ENCODE measurements around the gene AQP11.
"Not testable (repeated sequence)": the region's sequence is repeated elsewhere in the genome, so short reads cannot be mapped to it uniquely, and the experiment has no call there.

The AQP11 gene, protein sequence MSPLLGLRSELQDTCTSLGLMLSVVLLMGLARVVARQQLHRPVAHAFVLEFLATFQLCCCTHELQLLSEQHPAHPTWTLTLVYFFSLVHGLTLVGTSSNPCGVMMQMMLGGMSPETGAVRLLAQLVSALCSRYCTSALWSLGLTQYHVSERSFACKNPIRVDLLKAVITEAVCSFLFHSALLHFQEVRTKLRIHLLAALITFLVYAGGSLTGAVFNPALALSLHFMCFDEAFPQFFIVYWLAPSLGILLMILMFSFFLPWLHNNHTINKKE

DNA sequence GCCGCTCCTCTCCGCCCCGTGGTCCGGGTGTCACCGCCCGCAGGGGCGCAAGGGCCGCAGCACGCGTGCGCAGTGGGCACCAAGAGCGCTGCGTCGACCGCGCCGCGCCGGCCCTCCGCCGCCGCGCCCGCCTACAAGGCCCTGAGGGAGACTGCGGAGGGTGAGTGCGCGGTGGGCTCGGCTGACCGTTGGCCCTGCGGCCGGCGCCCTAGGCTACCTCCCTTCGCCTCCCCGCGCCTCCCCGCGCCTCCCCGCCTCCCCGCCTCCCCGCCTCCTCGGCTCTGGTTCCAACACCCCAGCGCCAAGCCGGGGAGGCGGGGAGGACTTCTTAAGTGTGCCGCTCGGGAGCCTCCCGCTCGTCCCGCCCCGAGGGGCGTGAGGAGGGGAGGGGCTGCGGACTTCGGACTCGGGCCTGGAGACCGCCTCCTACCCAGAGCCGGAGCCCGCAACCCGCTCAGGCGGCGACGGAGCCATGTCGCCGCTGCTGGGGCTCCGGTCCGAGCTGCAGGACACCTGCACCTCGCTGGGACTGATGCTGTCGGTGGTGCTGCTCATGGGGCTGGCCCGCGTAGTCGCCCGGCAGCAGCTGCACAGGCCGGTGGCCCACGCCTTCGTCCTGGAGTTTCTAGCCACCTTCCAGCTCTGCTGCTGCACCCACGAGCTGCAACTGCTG, at the start of gene AQP11:
AQP11 (plus strand) TSS at position 433 of the 673 bp plus-strand sequence; CDS start at position 473, 40 bp downstream.
- peak; percentile 93 for DNase-seq (ENCODE audit: low spot score)

DNA sequence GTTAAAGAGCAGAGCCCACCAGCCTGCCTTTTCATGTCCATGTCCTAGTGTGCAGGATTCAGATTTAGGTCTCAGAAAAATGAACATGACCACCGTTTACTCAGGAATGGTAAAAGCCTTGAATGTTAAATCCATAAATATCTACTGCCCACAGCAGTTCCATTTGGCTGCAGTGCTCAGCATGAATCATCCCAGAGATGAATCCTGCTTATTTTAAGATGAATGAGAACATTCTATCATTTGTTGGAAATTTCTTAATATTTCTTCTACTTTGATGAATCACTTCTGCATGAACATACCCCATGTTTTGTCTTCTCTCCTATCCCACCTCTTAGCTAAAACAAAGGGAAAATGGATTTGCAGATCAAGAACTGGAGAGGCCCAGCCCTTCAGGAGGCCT, 47.5 kb upstream of the AQP11 start:
- DNase-seq (ENCODE audit: low spot score), result no peak

DNA sequence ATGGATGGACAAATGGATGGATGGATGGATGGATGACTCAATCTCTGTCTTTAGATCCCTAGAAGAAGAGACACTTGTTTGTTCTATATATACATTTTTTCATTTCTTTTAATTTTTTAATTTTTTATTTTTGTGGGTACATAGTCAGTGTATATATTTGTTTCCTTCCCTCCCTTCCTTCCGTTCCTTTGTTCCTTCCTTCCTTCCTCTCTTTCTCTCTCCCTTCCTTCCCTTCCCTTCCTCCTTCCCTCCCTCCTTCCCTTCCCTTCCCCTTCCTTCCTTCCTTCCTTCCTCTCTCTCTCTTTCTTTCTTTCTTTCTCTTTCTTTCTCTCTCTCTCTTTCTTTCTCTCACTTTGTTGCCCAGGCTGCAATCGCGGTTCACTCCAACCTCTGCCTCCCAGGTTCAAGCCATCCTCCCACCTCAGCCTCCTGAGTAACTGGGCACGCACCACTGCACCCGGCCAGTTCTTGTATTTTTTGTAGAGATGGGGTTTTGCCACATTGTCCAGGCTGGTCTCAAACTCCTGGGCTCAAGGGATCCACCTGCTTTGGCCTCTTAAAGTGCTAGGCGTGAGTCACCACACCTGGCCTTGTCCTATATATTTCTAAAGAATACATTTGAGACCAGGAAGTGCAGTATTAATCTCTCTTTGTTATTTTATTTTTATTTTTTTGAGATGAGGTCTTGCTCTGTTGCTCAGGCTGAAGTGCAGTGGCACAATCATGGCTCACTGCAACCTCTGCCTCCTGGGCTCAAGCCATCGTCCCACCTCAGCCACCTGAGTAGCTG, 42.5 kb upstream of the AQP11 start:
- no peak for DNase-seq (ENCODE audit: low spot score)

DNA sequence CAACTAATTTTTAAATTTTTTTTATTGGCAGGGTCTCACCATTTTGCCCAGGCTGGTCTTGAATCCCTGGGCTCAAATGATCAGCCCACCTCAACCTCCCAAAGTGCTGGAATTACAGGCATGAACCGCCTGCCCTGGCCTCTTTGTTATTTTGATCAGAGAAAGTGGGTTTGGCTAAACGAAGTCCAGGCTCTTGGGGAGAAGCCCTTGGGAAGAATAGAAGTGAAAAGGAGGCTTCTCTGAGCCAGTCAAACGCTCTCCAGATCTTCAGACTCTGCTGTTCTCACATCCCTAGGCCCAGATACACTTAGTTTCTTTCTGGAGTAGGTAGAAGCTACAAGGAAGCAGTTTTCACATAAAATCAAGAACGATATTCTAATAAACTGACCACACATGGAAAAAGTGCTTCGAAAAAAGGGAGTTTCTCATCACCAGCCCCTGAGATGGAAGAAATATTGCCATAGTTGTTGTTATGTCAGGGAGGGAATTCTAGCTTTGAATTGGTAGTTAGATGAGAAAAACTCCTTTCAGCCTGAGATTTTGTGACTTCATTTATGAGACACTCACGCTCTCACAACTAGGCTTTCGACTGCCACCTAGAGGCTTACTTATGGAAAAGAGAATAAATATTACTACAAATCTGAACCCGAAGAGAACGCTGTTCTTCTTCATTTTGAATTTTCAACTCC, 41.7 kb upstream of the AQP11 start:
- peak; percentile 61 for DNase-seq (ENCODE audit: low spot score)

DNA sequence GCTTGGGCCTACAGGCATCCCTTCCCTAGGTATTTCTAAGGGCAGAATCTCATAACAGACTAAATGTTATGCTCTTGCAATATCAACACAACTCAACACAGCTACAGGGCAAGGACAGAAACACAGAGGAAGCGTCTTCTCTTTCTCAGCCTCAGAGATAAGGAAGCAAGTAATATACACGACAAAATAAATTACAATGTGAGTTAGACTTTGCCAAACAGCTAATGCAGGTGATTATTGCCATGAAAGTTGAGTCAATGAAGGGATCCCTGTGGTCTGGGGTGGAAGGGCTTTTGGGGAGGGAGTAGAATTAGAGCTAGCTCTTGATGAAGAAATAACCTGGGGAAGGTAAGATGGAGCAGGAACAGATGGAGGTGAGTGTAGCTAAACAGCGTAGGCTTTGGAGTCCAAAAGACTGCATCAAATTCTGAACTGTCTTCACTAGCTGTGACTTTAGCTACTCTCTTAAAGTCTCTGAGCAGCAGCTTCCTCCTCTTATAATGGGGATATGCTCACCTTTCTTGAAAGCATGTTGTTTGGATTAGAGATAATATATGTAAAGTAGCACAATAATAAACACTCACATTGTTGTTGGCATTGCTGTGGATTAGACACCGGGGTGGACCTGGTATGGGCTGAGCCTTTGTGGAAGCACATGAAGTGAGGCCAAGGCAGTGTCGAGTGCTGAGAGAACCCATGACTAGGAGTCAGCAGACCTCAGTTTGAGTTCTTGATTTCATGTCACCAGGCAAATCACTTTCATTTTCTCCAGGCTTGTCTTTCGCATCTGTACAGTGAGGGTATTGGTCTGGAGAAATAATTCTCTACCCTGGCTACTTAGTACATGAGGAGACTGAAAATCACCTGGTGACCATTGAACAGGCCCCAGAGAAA, 41.0 kb upstream of the AQP11 start:
- no peak for DNase-seq (ENCODE audit: low spot score)

DNA sequence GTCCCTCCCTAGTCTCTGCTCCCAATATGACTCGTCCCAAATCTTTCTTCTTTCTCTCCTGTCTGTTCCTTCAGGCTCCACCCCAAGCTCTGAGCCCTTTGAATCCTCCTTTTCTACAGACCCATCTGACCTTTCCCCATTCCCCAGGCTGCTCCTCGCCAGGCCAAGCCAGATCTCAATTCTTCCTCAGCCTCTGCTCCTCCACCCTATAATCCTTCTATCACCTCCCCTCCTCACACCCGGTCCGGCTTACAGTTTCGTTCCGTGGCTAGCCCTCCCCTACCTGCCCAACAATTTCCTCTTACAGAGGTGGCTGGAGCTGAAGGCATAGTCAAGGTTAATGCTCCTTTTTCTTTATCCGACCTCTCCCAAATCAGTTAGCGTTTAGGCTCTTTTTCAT, 38.3 kb upstream of the AQP11 start:
- DNase-seq (ENCODE audit: low spot score), result not testable (repeated sequence)

DNA sequence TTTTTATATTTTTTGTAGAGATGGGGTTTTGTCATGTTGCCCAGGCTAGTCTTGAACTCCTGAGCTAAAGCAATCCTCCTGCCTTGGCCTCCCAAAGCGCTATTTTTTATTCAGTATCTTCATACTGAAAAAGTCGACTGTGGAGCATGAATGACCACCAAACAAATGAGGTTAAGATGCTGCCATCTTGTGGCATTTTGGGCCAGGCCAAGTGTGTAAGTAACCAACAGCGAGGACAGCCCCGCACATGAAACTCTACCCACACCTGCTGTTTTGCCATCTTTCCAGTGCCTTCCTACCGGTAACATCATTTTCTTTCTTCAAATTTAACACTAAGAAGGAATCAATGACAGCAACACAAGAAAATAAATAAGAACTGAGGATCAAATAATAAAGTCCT, 32.2 kb upstream of the AQP11 start:
- DNase-seq (ENCODE audit: low spot score), result peak; percentile 64

DNA sequence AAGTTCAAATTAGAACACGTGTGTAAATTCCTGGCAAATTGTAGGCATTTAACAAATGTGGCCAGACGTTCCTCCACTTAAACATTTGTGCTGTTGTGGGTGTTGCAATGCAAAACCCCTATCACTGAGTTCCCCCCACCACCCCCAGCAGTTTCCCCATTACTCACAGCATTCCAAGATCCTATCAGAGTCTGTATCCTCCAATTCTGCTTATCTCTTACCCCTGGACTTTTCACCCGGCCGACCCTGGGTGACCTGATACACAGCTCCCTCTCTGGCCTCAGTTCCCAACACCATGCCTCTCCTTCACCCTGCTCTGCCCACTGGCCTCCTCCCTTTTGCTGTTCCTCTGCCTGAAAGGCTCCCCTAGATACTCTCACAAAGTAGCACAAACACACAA, 31.4 kb upstream of the AQP11 start:
- DNase-seq (ENCODE audit: low spot score), result no peak

DNA sequence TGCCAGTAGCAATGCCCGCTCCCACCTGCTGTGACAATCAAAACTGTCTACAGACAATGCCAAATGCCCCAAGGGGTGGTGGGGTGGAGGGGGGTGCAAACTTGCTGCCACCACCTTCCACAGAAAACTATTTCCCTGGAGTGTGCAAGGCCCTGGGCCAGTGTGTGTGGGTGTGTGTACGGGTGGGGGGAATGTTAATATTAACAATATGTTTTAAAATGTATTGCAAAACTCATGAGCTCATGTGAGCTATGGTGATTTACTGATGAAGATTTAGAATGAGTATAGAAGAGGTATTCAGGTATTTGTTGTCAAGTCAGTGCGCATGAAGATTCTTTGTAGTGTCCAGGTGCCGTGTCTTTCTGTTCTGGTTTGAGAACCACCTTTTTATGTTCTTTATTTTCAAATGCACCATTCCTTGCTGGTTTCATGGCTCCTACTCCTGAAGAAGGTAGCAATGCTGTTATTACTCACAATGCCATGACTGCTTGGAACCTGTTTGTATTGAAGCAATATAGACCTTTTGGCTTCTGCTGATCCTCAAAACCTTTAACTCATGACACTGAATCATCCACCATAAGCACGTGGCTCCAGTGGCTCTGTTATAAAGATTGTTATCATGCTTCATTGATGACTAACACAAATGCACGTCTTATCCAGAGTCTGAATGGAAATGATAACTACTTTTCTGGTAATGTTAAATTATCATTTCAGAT, 29.9 kb upstream of the AQP11 start:
- no peak for DNase-seq (ENCODE audit: low spot score)

DNA sequence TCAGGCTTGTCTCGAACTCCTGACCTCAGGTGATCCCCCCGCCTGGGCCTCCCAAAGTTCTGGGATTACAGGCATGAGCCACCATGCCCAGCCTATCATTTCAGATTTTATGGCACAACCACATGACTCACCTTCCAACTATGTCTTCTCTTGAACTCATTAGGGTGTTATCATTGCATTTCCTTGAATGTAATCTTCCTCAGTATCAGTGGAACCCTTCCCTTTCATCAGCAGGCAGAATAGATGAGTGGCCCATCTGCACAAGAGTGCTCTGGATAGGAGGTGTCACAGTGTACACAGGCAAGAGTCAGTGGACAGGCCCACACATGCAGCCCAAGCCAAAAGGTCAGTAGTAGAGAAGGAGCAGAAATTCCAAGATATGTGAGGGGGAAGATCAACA, 29.1 kb upstream of the AQP11 start:
- no peak for DNase-seq (ENCODE audit: low spot score)

DNA sequence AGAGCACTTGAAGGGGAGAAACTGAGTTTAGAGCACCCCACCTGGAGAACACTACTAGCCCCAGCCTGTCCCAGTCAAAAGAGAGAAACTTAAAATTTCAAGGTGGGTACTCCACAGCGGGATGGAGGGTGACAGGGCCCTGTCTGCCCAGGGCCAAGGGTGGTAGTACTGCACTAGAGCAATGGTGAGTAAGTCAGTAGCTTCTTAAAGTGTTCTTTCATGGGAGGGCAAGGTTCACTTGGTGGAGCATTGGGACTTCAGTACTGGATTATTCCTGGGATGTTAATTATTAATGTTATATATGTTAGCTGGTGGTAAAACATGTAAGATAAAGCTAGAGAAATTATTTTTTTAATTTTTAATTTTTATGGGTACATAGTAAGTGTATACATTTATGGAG, 28.5 kb upstream of the AQP11 start:
- DNase-seq (ENCODE audit: low spot score), result no peak

DNA sequence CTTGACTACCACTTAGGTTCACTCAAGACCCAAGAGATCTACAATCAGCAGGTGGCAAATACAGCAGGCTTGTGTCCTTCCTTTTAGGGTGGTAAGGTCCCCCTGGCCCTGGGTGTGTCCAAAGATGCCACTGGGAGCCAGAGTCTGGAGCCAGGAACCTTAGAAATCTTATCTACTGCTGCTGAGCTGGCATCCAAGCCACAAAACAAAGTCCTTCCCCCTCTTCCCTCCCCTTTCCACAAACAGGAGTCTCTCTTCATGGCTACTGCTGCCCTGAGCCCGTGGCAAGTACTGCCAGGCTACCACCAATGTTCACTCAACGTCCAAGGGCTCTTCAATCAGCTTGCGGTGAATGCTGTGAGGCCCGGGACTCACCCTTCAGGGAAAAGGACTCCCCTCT, 21.4 kb upstream of the AQP11 start:
- DNase-seq (ENCODE audit: low spot score), result no peak

DNA sequence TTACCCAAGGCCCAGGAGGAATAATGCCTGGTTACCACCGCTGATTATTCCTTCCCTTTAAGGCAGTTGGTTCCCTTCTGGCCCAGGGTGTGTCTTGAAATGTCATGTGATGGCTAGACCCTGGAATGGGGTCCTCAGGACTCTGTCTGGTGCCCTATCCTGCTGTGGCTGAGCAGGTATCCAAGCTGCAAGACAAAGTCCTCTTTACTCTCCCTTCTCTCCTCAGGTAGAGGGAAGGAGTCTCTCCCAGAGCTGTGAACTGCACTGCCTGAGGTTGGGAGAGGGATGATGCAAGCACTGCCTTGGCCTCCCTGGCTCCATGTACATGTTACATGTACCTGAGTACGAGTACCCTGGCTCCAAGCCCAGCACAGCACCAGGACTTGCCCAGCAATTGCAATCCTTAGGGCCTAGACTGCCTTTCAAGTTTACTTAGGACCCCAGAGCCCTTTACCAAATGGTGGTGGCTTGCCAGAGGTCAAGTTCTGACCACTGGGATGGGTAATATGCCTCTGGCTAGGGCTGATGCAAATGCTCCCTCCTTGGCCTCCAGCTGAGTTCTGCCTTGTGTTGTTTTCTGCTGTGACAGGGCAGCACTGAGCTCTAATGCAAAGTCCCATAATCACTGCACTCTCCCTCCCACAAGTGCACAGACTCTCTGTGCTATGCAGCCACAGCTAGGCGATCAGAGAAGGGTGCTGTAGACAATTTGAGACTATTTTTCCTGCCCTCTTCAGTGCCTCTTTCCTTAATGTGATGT, 20.7 kb upstream of the AQP11 start:
- no peak for DNase-seq (ENCODE audit: low spot score)

DNA sequence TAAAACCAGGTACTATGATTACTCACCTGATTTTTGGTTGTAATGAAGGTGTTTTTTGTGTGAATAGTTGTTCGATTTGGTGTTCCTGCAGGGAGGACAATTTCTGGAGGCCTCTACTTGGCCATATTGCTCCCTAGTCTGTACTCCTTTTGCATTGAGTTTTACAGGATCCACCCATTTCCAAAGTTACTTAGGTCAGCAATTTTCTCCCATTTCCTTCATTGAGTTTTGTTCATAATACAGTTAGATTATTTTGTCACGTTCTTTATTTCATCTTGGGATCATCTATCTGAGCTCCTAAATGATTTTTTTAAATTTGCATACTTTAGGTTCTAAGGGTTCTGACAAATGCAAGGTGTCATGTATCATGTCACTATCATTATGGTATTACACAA, 20.1 kb upstream of the AQP11 start:
- DNase-seq (ENCODE audit: low spot score), result no peak

DNA sequence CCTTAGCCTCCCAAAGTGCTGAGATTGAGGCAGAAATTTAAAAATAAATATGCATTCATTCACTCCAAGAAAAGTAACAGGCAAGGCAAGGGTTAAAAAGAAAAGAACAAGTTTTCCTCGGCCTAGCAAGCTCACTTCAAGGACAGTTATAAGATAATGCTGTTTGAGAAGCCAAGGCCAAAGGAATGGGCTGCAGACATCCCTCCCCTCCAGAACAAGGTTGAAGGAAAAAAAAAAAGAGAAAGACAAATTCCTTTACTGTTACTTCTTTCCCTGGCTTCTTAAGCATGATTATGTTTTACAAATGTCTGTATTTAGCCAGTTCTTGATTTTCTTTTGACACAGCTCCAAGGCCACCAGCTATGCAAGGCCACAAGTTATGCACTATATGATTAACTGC, 18.9 kb upstream of the AQP11 start:
- not testable (repeated sequence) for DNase-seq (ENCODE audit: low spot score)

DNA sequence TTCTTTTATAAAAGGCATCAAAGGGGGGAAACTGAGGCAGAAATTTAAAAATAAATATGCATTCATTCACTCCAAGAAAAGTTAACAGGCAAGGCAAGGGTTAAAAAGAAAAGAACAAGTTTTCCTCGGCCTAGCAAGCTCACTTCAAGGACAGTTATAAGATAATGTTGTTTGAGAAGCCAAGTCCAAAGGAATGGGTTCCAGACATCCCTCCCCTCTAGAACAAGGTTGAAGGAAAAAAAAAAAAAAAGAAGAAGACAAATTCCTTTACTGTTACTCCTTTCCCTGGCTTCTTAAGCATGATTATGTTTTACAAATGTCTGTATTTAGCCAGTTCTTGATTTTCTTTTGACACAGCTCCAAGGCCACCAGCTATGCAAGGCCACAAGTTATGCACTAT, 14.3 kb upstream of the AQP11 start:
- not testable (repeated sequence) for DNase-seq (ENCODE audit: low spot score)

DNA sequence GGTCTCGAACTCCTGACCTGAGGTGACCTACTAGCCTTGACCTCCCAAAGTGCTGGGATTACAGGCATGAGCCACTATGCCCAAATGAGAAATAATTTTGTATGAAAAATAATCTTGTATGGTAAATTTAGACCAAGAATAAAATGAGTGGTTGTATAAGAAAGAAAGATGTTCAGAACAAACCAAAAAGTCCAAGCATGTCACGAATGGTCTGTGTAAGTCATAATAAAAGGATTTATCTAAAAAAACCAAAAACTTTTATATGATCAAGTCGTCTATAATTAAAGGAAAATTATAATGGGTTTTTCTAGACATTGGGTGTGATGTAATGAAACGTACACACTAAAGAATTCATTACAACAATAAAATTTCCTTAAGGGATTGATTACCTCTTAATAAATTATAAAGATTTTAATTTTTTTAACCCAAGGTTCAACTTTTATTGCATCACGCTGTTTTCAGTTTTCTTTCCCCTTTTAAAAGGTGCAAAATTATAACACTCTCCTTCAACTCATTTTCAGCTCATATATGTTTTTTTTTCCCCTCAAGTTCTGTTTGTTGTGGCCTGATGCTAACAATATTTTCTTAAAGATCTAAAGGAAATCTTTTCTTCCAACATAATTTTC, 8.9 kb upstream of the AQP11 start:
- DNase-seq (ENCODE audit: low spot score), result no peak

DNA sequence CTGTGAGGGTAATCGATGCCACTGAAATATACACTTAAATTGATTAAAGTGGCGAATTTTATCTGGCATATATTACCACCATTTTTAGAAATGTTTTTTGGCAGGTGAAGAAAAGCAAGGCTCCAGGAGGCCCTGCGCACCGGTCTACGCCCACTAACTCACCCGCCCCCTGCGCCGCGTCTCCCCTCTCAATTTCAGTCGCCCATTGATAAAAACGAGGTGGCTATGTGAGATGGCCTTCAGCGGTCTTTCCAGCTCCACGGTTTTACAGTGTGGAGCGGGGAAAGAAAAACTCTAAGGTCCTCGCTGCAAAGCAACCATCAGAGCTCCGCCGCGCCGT, 602 bp upstream of the AQP11 start:
- DNase-seq (ENCODE audit: low spot score), result no peak

DNA sequence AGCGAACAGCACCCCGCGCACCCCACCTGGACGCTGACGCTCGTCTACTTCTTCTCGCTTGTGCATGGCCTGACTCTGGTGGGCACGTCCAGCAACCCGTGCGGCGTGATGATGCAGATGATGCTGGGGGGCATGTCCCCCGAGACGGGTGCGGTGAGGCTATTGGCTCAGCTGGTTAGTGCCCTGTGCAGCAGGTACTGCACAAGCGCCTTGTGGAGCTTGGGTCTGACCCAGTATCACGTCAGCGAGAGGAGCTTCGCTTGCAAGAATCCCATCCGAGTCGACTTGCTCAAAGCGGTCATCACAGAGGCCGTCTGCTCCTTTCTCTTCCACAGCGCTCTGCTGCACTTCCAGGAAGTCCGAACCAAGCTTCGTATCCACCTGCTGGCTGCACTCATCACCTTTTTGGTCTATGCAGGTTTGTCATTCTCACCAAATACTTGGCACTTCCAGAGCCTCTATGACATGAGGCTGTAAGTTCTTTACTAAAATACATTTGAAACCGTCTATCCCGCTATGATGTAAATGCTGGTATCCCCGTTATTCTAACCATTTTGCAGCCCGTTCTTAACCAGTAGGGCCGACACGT, 535 bp downstream of the AQP11 start:
- peak; percentile 34 for DNase-seq (ENCODE audit: low spot score)

Measured in iPS-NIHi11 (cell line).